ENCODE data around the gene AKIP1. TPM values are rescaled to one million over a fixed set of nuclear protein-coding genes. Genes with fewer than 3 reads are reported as not detected.

AKIP1 gene
- total RNA-seq, 1 donor = 39.1 TPM

GRCh38 chr11:8928205-8928604 is 17.2 kb downstream of the AKIP1 start:
- no peak for DNase-seq (ENCODE audit: insufficient read length, low spot score, missing footprints)
- Histone ChIP-seq H3K4me1 (ENCODE audit: insufficient read depth, low read length) (peaks cover 12% of the 10 kb centered on the region), H3K4me3 (ENCODE audit: insufficient read depth, low read length) (no peak overlapping the region), H3K4me2 (ENCODE audit: insufficient read depth, low read length) (no peak overlapping the region), H3K27me3 (ENCODE audit: insufficient read depth, low read length) (no peaks in the 10 kb centered on the region), H3K36me3 (ENCODE audit: insufficient read depth, low read length) (peaks cover under 1% of the 10 kb centered on the region), H3K79me2 (ENCODE audit: insufficient read depth, low read length) (no peaks in the 10 kb centered on the region), H3K27ac (ENCODE audit: low read depth, low read length) (no peak overlapping the region), H2AFZ (ENCODE audit: low read length) (no peak overlapping the region), H4K20me1 (ENCODE audit: insufficient read depth, low read length) (no peaks in the 10 kb centered on the region), H3K9me3 (ENCODE audit: low read depth, low read length) (no peaks in the 10 kb centered on the region)
- TF ChIP-seq CTCF (IDR thresholded peaks at IDR 0.05; ENCODE audit: extremely low read depth, low read depth, low read length) = no peak

GRCh38 chr11:8928981-8929615 is 18.1 kb downstream of the AKIP1 start:
- Histone ChIP-seq H3K4me3 (ENCODE audit: insufficient read depth, low read length) (no peak overlapping the region), H3K27ac (ENCODE audit: low read depth, low read length) (no peak overlapping the region), H3K27me3 (ENCODE audit: insufficient read depth, low read length) (no peaks in the 10 kb centered on the region), H3K36me3 (ENCODE audit: insufficient read depth, low read length) (no peaks in the 10 kb centered on the region), H3K9me3 (ENCODE audit: low read depth, low read length) (no peaks in the 10 kb centered on the region), H3K79me2 (ENCODE audit: insufficient read depth, low read length) (no peaks in the 10 kb centered on the region), H3K4me2 (ENCODE audit: insufficient read depth, low read length) (no peak overlapping the region), H4K20me1 (ENCODE audit: insufficient read depth, low read length) (no peaks in the 10 kb centered on the region), H3K4me1 (ENCODE audit: insufficient read depth, low read length) (peaks cover 12% of the 10 kb centered on the region), H2AFZ (ENCODE audit: low read length) (no peak overlapping the region)
- TF ChIP-seq CTCF (IDR thresholded peaks at IDR 0.05; ENCODE audit: extremely low read depth, low read depth, low read length) = no peak
- DNase-seq (ENCODE audit: insufficient read length, low spot score, missing footprints) = no peak

- peak overlapping the region; percentile 56 for H2AFZ ChIP-seq (ENCODE audit: low read length)
Observed at GRCh38 chr11:8930456-8931175, 19.6 kb downstream of the AKIP1 start.

More at GRCh38 chr11:8930456-8931175, 19.6 kb downstream of the AKIP1 start:
- Histone ChIP-seq H3K4me3 (ENCODE audit: insufficient read depth, low read length) (no peak overlapping the region), H3K4me1 (ENCODE audit: insufficient read depth, low read length) (peaks cover 12% of the 10 kb centered on the region), H3K36me3 (ENCODE audit: insufficient read depth, low read length) (no peaks in the 10 kb centered on the region), H3K79me2 (ENCODE audit: insufficient read depth, low read length) (no peaks in the 10 kb centered on the region), H3K4me2 (ENCODE audit: insufficient read depth, low read length) (peak overlapping the region; percentile 11), H3K9me3 (ENCODE audit: low read depth, low read length) (no peaks in the 10 kb centered on the region), H4K20me1 (ENCODE audit: insufficient read depth, low read length) (no peaks in the 10 kb centered on the region), H3K27ac (ENCODE audit: low read depth, low read length) (no peak overlapping the region), H3K27me3 (ENCODE audit: insufficient read depth, low read length) (no peaks in the 10 kb centered on the region)
- DNase-seq (ENCODE audit: insufficient read length, low spot score, missing footprints) = peak; percentile 82
- TF ChIP-seq CTCF (IDR thresholded peaks at IDR 0.05; ENCODE audit: extremely low read depth, low read depth, low read length) = no peak

Measured in osteoblast (primary cell).